ENCODE data around the gene DYNLT2B.
"Not testable (repeated sequence)": the region's sequence is repeated elsewhere in the genome, so short reads cannot be mapped to it uniquely, and the experiment has no call there.

DYNLT2B gene

GRCh38 chr3:196323691-196324090 is 5.7 kb upstream of the DYNLT2B start:
- no peak for DNase-seq (ENCODE audit: low read depth)

- DNase-seq (ENCODE audit: low read depth) = no peak
Measured at GRCh38 chr3:196323016-196323415, 5.0 kb upstream of the DYNLT2B start.

DNA sequence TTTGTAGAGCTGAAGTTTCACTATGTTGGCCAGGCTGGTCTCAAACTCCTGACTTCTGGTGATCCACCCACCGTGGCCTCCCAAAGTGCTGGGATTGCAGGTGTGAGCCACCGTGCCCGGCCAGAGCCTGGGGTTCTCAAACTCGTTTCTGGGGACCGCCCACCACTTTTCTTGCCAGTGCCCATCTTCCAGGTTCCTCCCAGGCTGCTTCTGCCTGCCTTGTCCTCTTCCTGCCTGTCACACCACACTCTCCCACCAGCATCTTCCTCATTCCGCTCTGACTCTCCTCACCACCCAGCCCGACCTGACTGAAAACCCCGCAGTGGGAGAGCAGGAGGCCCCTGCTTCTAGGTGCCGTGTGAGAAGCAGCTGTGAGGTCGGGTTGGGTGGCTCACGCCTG is 3.1 kb upstream of the DYNLT2B start:
- no peak for DNase-seq (ENCODE audit: low read depth)

DNA sequence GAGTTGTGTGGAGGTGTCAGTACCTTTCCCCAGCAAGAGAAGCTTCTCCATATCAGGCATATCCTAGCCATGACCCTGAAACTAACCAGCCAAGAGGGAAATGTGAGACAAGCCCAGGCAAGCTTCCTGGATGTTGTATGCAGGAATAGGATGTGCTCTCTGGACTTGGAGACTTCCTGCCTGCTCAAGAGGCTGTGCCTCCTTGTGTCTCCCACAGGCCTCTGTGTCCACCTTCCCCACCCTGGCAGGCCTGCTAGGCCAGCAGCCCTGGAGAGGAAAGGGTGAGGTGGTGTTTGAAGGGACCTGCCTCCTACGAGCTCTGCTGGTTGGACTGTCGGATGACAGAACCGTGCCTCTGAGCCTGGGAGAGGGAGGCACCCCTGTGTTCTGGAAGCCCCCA is 2.1 kb upstream of the DYNLT2B start:
- no peak for DNase-seq (ENCODE audit: low read depth)

GRCh38 chr3:196316799-196317686 is 997 bp downstream of the DYNLT2B start:
- DNase-seq (ENCODE audit: low read depth) = peak; percentile 40

- DNase-seq (ENCODE audit: low read depth) = no peak
Measured at GRCh38 chr3:196315821-196316220, 2.2 kb downstream of the DYNLT2B start.

DNA sequence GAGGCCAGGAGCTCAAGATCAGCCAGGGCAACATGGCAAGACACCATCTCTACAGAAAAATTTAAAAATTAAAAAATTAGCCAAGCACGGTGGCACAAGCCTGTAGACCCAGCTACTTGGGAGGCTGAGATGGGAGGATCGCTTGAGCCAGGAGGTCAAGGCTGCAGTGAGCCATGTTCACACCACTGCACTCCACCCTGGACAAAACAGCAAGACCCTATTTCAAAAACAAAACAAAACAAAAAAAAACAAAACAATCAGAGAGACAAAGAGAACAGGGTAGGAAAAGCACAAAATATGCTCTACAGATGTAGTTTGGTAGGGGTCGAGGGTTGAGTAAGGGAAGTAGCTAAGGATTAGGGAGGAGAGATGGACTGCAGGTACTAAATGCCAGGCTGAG is 3.4 kb downstream of the DYNLT2B start:
- no peak for DNase-seq (ENCODE audit: low read depth)

- DNase-seq (ENCODE audit: low read depth) = not testable (repeated sequence)
Measured at GRCh38 chr3:196314086-196314485, 4.0 kb downstream of the DYNLT2B start.

GRCh38 chr3:196302960-196303359 is 15.1 kb downstream of the DYNLT2B start:
- DNase-seq (ENCODE audit: low read depth) = not testable (repeated sequence)

DNA sequence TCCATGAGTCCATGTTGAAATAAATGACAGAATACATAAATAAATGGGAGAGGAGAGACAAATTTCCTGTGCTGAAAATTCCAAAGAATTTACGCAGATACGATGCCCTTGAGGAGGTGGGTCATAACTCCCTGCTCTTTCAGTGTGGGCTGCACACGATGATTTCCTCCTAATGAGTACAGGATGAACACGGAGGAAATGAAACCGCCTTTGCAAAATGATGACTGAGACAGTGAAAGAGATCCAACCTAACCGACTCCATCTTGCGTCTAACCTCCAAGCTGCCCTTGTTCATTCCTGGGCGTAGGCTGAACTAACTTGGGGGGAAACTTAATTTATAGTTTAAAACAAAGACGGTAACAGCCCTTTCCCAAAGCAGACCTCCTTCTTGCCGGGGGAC is 15.5 kb downstream of the DYNLT2B start:
- DNase-seq (ENCODE audit: low read depth) = not testable (repeated sequence)

DNA sequence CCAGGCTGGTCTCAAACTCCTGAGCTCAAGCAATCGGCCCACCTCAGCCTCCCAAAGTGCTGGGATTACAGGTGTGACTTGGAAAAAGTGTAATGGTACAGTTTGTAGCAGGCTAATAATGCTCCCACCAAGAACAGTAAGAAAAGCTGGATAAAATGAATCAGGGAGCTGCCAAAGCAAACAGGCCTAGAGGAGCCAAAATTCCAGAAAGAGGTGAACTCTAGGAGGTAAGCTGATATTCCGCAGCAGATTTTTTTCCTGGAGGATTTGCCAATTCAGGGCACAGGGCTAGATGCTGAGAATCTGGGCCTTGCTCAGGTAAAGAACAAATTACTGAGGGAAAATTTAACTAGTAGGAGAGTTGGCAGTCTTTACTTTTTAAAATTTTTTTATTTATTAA is 19.5 kb downstream of the DYNLT2B start:
- DNase-seq (ENCODE audit: low read depth) = no peak

- no peak for DNase-seq (ENCODE audit: low read depth)
Measured at GRCh38 chr3:196292286-196292923, 25.6 kb downstream of the DYNLT2B start.

DNA sequence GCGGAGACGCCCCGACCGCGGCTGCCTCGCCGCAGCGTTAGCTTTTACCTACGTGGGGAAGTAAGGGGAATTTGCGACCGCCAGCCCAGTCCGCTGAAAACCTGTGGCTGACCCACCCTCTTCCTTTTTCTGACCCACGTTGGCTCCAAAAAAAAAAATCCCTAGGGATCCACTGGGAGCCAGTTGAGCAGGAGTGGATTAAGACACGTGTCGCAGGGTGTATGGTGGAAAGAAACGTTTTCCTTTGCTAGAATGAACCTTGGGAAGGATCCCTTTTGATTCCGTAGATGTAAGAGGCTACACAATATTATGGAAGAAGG is 29.9 kb downstream of the DYNLT2B start:
- peak; percentile 48 for DNase-seq (ENCODE audit: low read depth)

DNA sequence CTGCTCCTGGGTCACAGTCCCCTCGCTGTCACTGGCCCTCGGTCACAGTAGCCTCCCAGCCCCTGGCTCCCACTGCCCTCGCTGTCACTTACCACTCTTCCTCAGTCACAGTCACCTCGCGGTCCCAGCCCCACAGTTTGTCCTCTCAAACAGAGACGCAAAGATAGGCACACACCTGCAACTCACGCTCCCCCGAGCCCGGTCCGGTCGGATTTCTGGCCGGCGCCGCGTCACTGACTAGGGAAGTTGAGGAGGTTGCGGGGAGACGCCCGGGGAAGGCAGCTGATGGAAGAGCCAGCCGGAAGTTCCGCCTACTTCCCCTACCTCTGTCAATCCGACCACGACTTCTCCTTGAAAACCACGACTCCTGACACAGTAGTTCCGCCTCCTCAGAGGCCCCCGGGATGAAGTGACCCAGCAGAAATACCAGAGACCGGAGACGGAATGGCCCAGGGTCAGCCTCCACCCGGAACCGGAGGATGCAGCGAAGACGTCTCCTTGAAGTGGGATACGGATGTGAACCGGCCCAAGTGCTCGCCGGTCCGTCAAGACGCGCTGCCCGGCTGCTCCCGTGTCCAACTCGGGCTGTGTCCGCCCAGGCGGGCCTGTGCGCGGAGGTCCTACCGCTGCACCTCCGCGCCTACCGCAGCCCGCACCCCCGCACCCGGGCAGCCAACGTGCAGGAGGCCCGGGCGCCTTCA is 30.4 kb downstream of the DYNLT2B start, which contains the start of gene PCYT1A:
Gene PCYT1A, minus strand, starts transcription at position 287 of the 701 bp plus-strand sequence. CDS start 17,195 bp downstream, outside the sequence.
- DNase-seq (ENCODE audit: low read depth) = peak; percentile 94

- peak; percentile 41 for DNase-seq (ENCODE audit: low read depth)
Measured at GRCh38 chr3:196287090-196287439, 31.0 kb downstream of the DYNLT2B start.

- DNase-seq (ENCODE audit: low read depth) = peak; percentile 40
Measured at GRCh38 chr3:196284396-196284795, 33.6 kb downstream of the DYNLT2B start.

- DNase-seq (ENCODE audit: low read depth) = no peak
Measured at GRCh38 chr3:196281962-196282361, 36.1 kb downstream of the DYNLT2B start.

- DNase-seq (ENCODE audit: low read depth) = no peak
Measured at GRCh38 chr3:196280689-196281440, 37.2 kb downstream of the DYNLT2B start.

DNA sequence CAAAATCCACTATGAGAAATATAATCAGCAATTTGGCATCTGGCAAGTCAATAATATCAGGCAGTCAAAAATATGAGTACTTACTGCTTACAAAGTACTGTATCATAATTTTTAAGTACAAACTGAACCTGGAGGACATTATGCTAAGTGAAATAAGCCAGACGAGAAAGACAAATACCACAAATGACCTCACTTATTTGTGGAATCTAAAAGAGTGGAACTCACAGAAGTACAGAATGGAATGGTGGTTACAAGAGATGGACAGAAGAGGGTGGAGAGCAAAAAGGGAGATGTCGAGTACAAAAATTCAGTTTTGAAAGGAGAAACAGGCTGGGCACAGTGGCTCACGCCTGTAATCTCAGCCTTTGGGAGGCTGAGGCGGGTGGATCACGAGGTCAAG is 42.9 kb downstream of the DYNLT2B start:
- DNase-seq (ENCODE audit: low read depth) = no peak

- DNase-seq (ENCODE audit: low read depth) = no peak
Measured at GRCh38 chr3:196274585-196274984, 43.5 kb downstream of the DYNLT2B start.

DNA sequence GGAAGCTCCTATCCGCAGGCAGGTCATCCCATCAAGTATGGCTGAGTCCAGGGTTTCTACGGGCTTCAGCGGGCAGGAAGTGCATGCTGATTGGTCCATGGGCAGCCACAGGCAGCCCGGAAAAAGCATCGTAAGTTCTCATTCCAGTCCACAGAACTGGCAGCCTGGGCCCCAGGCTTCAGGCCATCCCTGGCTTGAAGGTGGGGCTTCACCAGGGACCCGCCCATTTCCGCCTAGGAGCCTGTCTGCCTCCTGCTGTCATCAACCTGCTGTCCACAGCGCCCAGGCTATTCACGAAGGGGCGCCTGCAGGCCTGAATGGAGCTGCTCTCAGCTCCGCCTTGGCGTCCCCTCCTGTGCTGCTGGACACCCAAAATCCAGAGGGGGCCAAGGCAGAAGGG is 44.4 kb downstream of the DYNLT2B start:
- no peak for DNase-seq (ENCODE audit: low read depth)

DNA sequence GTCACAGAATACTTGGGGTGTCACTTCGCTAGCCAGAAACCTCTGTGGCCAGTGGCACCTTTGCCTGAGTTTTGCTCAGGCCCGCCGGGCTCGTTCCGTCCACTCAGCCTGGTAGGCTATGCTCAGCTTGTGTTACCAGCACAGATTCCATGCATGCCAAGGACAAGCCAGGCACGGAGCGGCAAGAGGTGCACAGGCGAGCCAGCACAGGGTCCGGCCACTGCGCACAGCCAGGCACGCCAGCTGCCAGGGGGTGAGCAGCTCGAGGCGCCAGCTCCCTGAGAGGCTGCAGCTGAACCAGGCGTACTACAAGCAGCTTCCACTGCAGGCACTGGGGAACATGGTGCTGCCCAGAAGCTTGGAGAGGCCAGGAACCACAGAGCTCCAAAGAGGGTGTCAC is 45.2 kb downstream of the DYNLT2B start:
- no peak for DNase-seq (ENCODE audit: low read depth)
